ENCODE data around the gene CBFB.

- TF ChIP-seq CTCF (conservative IDR thresholded peaks at IDR 0.05; ENCODE audit: low read depth, low read length) (no peak), EZH2 (IDR thresholded peaks at IDR 0.05; ENCODE audit: low read length, unreplicated experiment) (no peak)
Measured at GRCh38 chr16:67050796-67051195, 21.8 kb downstream of the CBFB start.

Measured in PC-3 (cell line).